Loucy (cell line): ENCODE data around the gene AP2A1.

Source experiments
- CTCF ChIP-seq: fragments of 200-600 bp; sonication (generic); conservative IDR thresholded peaks from 2 replicates; pipeline ENCODE4 v1.5.1; 2014; ENCODE audit warnings: mild to moderate bottlenecking, antibody characterized with exemption, low read length
- EZH2phosphoT487 ChIP-seq: fragments of 200-600 bp; IDR thresholded peaks from 2 replicates; pipeline ENCODE4 v1.6.1; 2018; ENCODE audit warnings: antibody characterized with exemption, mild to moderate bottlenecking, moderate library complexity, borderline replicate concordance

GRCh38 chr19:49846408-49846807 lies 79.6 kb downstream of the AP2A1 start:
- TF ChIP-seq CTCF (no peak), EZH2phosphoT487 (no peak)
